GM12878 (cell line): Measurements from ENCODE around the gene KDM5B. TPM values are rescaled to one million over a fixed set of nuclear protein-coding genes. Genes with fewer than 3 reads are reported as not detected.

ENCODE experiments used
- ATAC-seq: fragments of 200-7000 bp; cut with Tn5 transposase; 3 replicates; pipeline ENCODE4 v1.9.1; 2020; ENCODE audit warnings: mild to moderate bottlenecking, moderate library complexity
- BruUV-seq: library from RNA; stranded (reverse); fragments of 400-500 nt; replicated peaks from 2 replicates; lab custom pipeline; 2021; lab: Mats Ljungman, UMichigan
- CTCF ChIA-PET: fragments of 300-600 bp; sonication (Branson Sonifier 250); formaldehyde crosslinking; extraction: SDS; loops from one replicate; lab custom pipeline; 2021; ENCODE audit warnings: inconsistent platforms; lab: Yijun Ruan, JAX
- POLR2A ChIA-PET: fragments of 350-600 bp; formaldehyde crosslinking; extraction: SDS; loops from one replicate; lab custom pipeline; 2021; ENCODE audit warnings: inconsistent platforms; lab: Charles Lee
- RAD21 ChIA-PET: fragments of 300-600 bp; sonication (Branson Sonifier 250); formaldehyde crosslinking; loops from one replicate; lab custom pipeline; 2023; ENCODE audit warnings: antibody characterized with exemption; ENCODE audit not compliant: unreplicated experiment; lab: Charles Lee
- SMC1A ChIA-PET: fragments of 300-600 bp; sonication (Branson Sonifier 250); formaldehyde crosslinking; loops from one replicate; lab custom pipeline; 2023; ENCODE audit not compliant: unreplicated experiment, uncharacterized antibody; lab: Charles Lee
- DNase-seq: peaks from one replicate; pipeline ENCODE4 v3.0.0-alpha.2; 2011; ENCODE audit warnings: low read depth, low spot score
- FAIRE-seq: peaks from 3 replicates; lab custom pipeline; 2011; peaks lifted over from hg19 to GRCh38; lab: Jason Lieb, UNC
- H2AFZ ChIP-seq: 2 replicates; pipeline ENCODE4 v1.6.0; 2011; ENCODE audit warnings: low read depth, low read length, control low read depth; ENCODE audit not compliant: control insufficient read depth
- H3K27ac ChIP-seq: 2 replicates; pipeline ENCODE4 v1.5.1; 2011; ENCODE audit warnings: control low read depth; ENCODE audit not compliant: control insufficient read depth, insufficient read depth
- H3K27me3 ChIP-seq, 2 experiments: replicated peaks in 1 of 2; 2 replicates each; pipeline versions ENCODE4 v1.6.0 to v1.6.1; 2011; ENCODE audit warnings: low read length in 1 of 2; ENCODE audit not compliant: control insufficient read depth in 2 of 2, insufficient read depth in 2 of 2
- H3K36me3 ChIP-seq, 2 experiments: 2 replicates each; pipeline ENCODE4 v1.5.1; 2011; ENCODE audit warnings: low read length in 1 of 2; ENCODE audit not compliant: control insufficient read depth in 2 of 2, insufficient read depth in 2 of 2
- H3K4me1 ChIP-seq: 2 replicates; pipeline ENCODE4 v1.6.1; 2011; ENCODE audit warnings: mild to moderate bottlenecking, low read length, moderate library complexity, mixed read lengths; ENCODE audit not compliant: control insufficient read depth, insufficient read depth
- H3K4me2 ChIP-seq: 2 replicates; pipeline ENCODE4 v1.6.0; 2011; ENCODE audit warnings: control low read depth; ENCODE audit not compliant: control insufficient read depth, insufficient read depth
- H3K4me3 ChIP-seq: fragments of 200-600 bp; sonication (generic); 2 replicates; pipeline ENCODE4 v1.5.1; 2016
- H3K79me2 ChIP-seq: 2 replicates; pipeline ENCODE4 v1.6.0; 2011; ENCODE audit warnings: low read length; ENCODE audit not compliant: control insufficient read depth, insufficient read depth
- H3K9ac ChIP-seq: 2 replicates; pipeline ENCODE4 v1.8.0; 2011; ENCODE audit warnings: low read length, control low read depth, mixed read lengths; ENCODE audit not compliant: control insufficient read depth, insufficient read depth
- H3K9me3 ChIP-seq: replicated peaks from 3 replicates; pipeline ENCODE4 v1.5.1; 2011; ENCODE audit warnings: mild to moderate bottlenecking, low read length; ENCODE audit not compliant: control insufficient read depth, insufficient read depth
- H4K20me1 ChIP-seq: 2 replicates; pipeline ENCODE4 v1.6.0; 2011; ENCODE audit not compliant: control insufficient read depth, insufficient read depth
- CEBPZ ChIP-seq: fragments of 150-350 bp; IDR thresholded peaks from 2 replicates; pipeline ENCODE4 v1.6.1; 2016; ENCODE audit warnings: low read depth, low read length
- POLR2A ChIP-seq: IDR thresholded peaks from 2 replicates; pipeline ENCODE4 v1.6.1; 2011; ENCODE audit warnings: low read depth, mild to moderate bottlenecking, low read length
- POLR2AphosphoS2 ChIP-seq: IDR thresholded peaks from 2 replicates; pipeline ENCODE4 v1.6.1; 2011; ENCODE audit warnings: low read depth, mild to moderate bottlenecking, low read length, improper control_type of control experiment, moderate library complexity
- RELA ChIP-seq: fragments of 450-650 bp; IDR thresholded peaks from 2 replicates; pipeline ENCODE4 v1.8.0; 2014; ENCODE audit warnings: borderline replicate concordance; ENCODE audit not compliant: partially characterized antibody
- RUNX3 ChIP-seq: IDR thresholded peaks from 2 replicates; pipeline ENCODE4 v1.6.1; 2012; ENCODE audit warnings: low read length, inconsistent platforms
- STAT1 ChIP-seq: fragments of 450-650 bp; conservative IDR thresholded peaks from 2 replicates; pipeline ENCODE4 v1.6.1; 2014; ENCODE audit warnings: antibody characterized with exemption, mild to moderate bottlenecking
- TCF7 ChIP-seq: IDR thresholded peaks from 2 replicates; pipeline ENCODE4 v1.6.1; 2014; ENCODE audit warnings: antibody characterized with exemption, borderline replicate concordance
- WGBS: methylation state at CpG from one replicate; pipeline ENCODE4 v1.1.6; 2016; ENCODE audit warnings: low lambda C conversion rate; ENCODE audit not compliant: insufficient replicate concordance, insufficient coverage; ENCODE audit errors: missing lambda C conversion rate; 5-methylcytosine and 5-hydroxymethylcytosine counted together
- in situ Hi-C: fragments of 300-500 bp; cut with MboI; formaldehyde crosslinking; loops from 9 replicates; pipeline ENCODE4 v1.14.3; 2018; ENCODE audit warnings: mixed read lengths
- intact Hi-C: fragments of 100-400 bp; cut with micrococcal nuclease; formaldehyde crosslinking; loops from one replicate; pipeline ENCODE4 v1.14.2; 2022; ENCODE audit not compliant: unreplicated experiment
- polyA plus RNA-seq, 11 experiments: library from polyadenylated mRNA; depleted of rRNA in 4 of 11; unstranded in 6 of 11; stranded (reverse) in 5 of 11; fragments of >200 nt; fragmentation: Nextera tagmentation in 4 of 11; fragmentation: Illumina TruSeq in 1 of 11; extraction: Ambion mirVana in 4 of 11; extraction: Trizol in 1 of 11; gene quantifications; 1 replicate in 1 of 11; 2 replicates in 10 of 11; pipeline versions ENCODE4 v1.2.1 to v1.2.3, GENCODE V29; 2011 to 2016; ENCODE audit warnings: inconsistent platforms in 2 of 11, missing spikeins in 2 of 11, low read depth in 1 of 11
- total RNA-seq, 4 experiments: library from RNA; depleted of rRNA in 3 of 4; stranded (reverse); fragments of >200 nt in 3 of 4; fragmentation: Illumina TruSeq in 1 of 4; extraction: Trizol in 1 of 4; gene quantifications; 2 replicates each; pipeline versions ENCODE4 v1.2.1 to v1.2.3, GENCODE V29; 2013 to 2021

KDM5B gene
- total and polyA plus RNA-seq, 10 of the 15 experiments (the other 5 are each of a cell fraction or from before 2014, with no cell fraction given): 1.7 to 26.6 (median 8.1) TPM

GRCh38 chr1:202825748-202826147 is 17.5 kb upstream of the KDM5B start:
- intact Hi-C loops: no loop called here
- ChIA-PET SMC1A (no interaction called here), POLR2A (no interaction called here), CTCF (no interaction called here), RAD21 (no interaction called here)
- FAIRE-seq (no peak), DNase-seq (no peak), ATAC-seq (no peak)
- no peak for TF ChIP-seq RUNX3
- TF ChIP-seq CEBPZ: no peak
- no peak for TF ChIP-seq STAT1
- no peak for TF ChIP-seq POLR2AphosphoS2
- no peak for TF ChIP-seq TCF7
- no peak for TF ChIP-seq POLR2A
- no peak for TF ChIP-seq RELA
- Histone ChIP-seq H3K4me2 (no peak overlapping the region), H3K36me3 (no peaks in the 10 kb centered on the region), H3K4me1 (no peaks in the 10 kb centered on the region), H3K4me3 (no peak overlapping the region), H3K9ac (no peak overlapping the region), H3K27me3 (0 out of 4 replicates have a peak, but pooled peaks cover 0 to 3% of the 10 kb centered on the region in 2 experiments), H3K79me2 (no peaks in the 10 kb centered on the region), H3K27ac (no peak overlapping the region), H2AFZ (no peak overlapping the region), H4K20me1 (no peaks in the 10 kb centered on the region), H3K9me3 (no peaks in the 10 kb centered on the region)
- no TSS peak for BruUV-seq
- WGBS: 35% methylated on average over 7 of the region's 7 CpGs
- in situ Hi-C loops: no loop called here
